ENCODE measurements around the gene NSRP1. TPM values are rescaled to one million over a fixed set of nuclear protein-coding genes. Genes with fewer than 3 reads are reported as not detected.

NSRP1 gene
- total and polyA plus RNA-seq, 2 of the 8 experiments (the other 6 are each of a cell fraction or from before 2014, with no cell fraction given): 6.1 to 22.4 TPM

GRCh38 chr17:30225112-30225511, 108.5 kb downstream of the NSRP1 start:
- Histone ChIP-seq H4K5ac (ENCODE audit: insufficient read length, low read depth, low read length) (no peak overlapping the region), H3K27me3 (replicated peaks in 1 of 4; ENCODE audit: control insufficient read depth in 3 of 4, extremely low read depth in 1 of 4, insufficient read depth in 3 of 4, low read length in 3 of 4) (no peaks in the 10 kb centered on the region), H2BK15ac (ENCODE audit: low read length) (no peak overlapping the region), H3K79me1 (ENCODE audit: low read depth, low read length) (no peaks in the 10 kb centered on the region), H3K4me2 (ENCODE audit: insufficient read depth in 1 of 2, low read depth in 2 of 2, low read length in 2 of 2) (no peak overlapping the region), H4K20me1 (replicated peaks in 1 of 2; ENCODE audit: control insufficient read depth in 1 of 2, insufficient read depth in 2 of 2, low read length in 2 of 2) (no peaks in the 10 kb centered on the region), H3K9ac (replicated peaks in 1 of 4; ENCODE audit: extremely low read depth in 1 of 4, low read depth in 3 of 4, low read length in 3 of 4) (no peak overlapping the region), H2BK5ac (ENCODE audit: low read depth, low read length) (no peak overlapping the region), H3K23me2 (ENCODE audit: low read depth, low read length) (no peaks in the 10 kb centered on the region), H3K79me2 (ENCODE audit: control insufficient read depth in 1 of 2, insufficient read depth in 2 of 2, low read length in 2 of 2) (no peaks in the 10 kb centered on the region), H3K4ac (replicated peaks; ENCODE audit: insufficient read length, low read depth, low read length) (no peak overlapping the region), H3K36me3 (ENCODE audit: control insufficient read depth in 2 of 4, insufficient read depth in 4 of 4, low read length in 3 of 4) (no peaks in the 10 kb centered on the region), H3K9me3 (ENCODE audit: insufficient read depth in 2 of 2, low read depth in 1 of 2, low read length in 1 of 2) (no peaks in the 10 kb centered on the region), H3K23ac (ENCODE audit: insufficient read length) (no peak overlapping the region), H3K4me3 (ENCODE audit: extremely low read depth in 1 of 4, insufficient read depth in 2 of 4, low read depth in 3 of 4, low read length in 4 of 4) (no peak overlapping the region), H2AFZ (ENCODE audit: low read length) (0 out of 2 replicates have a peak overlapping the region, but pooled peaks have one; percentile 64), H2BK12ac (ENCODE audit: low read depth, low read length) (no peak overlapping the region), H2AK5ac (ENCODE audit: low read depth, low read length) (no peak overlapping the region), H3K18ac (ENCODE audit: extremely low read depth, low read length) (no peak overlapping the region), H3K4me1 (replicated peaks in 1 of 4; ENCODE audit: control insufficient read depth in 3 of 4, insufficient read depth in 4 of 4, low read length in 3 of 4) (peaks cover 0 to 2% (median 0%) of the 10 kb centered on the region in 4 experiments; a peak in 2 of 7 replicates), H3K56ac (replicated peaks; ENCODE audit: insufficient read length, low read depth, low read length) (no peak overlapping the region), H4K91ac (replicated peaks; ENCODE audit: insufficient read length, low read length) (no peak overlapping the region), H4K8ac (ENCODE audit: extremely low read depth, insufficient read depth, low read length) (no peak overlapping the region), H3K27ac (ENCODE audit: low read depth, low read length) (no peak overlapping the region), H3K14ac (ENCODE audit: insufficient read length) (no peak overlapping the region), H2BK20ac (ENCODE audit: low read length) (no peak overlapping the region), H2BK120ac (replicated peaks; ENCODE audit: low read depth, low read length) (no peak overlapping the region)
- no peak for DNase-seq (ENCODE audit: low read depth in 1 of 2, low spot score in 2 of 2)
- FAIRE-seq: no peak
- TF ChIP-seq KDM1A (IDR thresholded peaks at IDR 0.05; ENCODE audit: borderline replicate concordance, low read length) (no peak), PHF8 (conservative IDR thresholded peaks at IDR 0.05; ENCODE audit: low read depth, low read length) (no peak), HDAC6 (IDR thresholded peaks at IDR 0.05; ENCODE audit: low read depth, low read length) (no peak), SIX5 (IDR thresholded peaks at IDR 0.05; ENCODE audit: low read depth, low read length) (no peak), SP2 (IDR thresholded peaks at IDR 0.05; ENCODE audit: low read length) (no peak), BACH1 (IDR thresholded peaks at IDR 0.05; ENCODE audit: low read length) (no peak), CHD2 (IDR thresholded peaks at IDR 0.05; ENCODE audit: low read length) (no peak), SUZ12 (IDR thresholded peaks at IDR 0.05; ENCODE audit: low read length) (no peak), SIN3A (conservative IDR thresholded peaks at IDR 0.05 in 1 of 2, IDR thresholded peaks at IDR 0.05 in 1 of 2; ENCODE audit: low read depth in 1 of 2, low read length in 2 of 2) (no peak), POLR2AphosphoS5 (IDR thresholded peaks at IDR 0.05; ENCODE audit: low read depth, low read length) (no peak), ZNF274 (IDR thresholded peaks at IDR 0.05; ENCODE audit: borderline replicate concordance, extremely low read depth, low read length) (no peak), CBX8 (IDR thresholded peaks at IDR 0.05; ENCODE audit: borderline replicate concordance, low read depth, low read length) (no peak), MAX (IDR thresholded peaks at IDR 0.05) (no peak)
- POLR2A ChIA-PET (ENCODE audit: partially characterized antibody): interaction anchor here (0.7 to 1.5 kb wide), 5 partner anchors 9 to 121 kb away, joined by 3 to 5 read pairs (median 4); no protein-coding TSS in a partner anchor
- CTCF ChIA-PET (ENCODE audit: partially characterized antibody): interaction anchor here (1.1 to 1.8 kb wide), 3 partner anchors 11 to 52 kb away, joined by 3 to 9 read pairs (median 6); no protein-coding TSS in a partner anchor
- WGBS, 2 experiments (ENCODE audit: extremely low coverage in 1 of 2, insufficient coverage in 1 of 2, insufficient read length in 1 of 2, insufficient replicate concordance in 2 of 2, low coverage in 1 of 2, low lambda C conversion rate in 2 of 2, missing lambda C conversion rate in 1 of 2): 92% methylated on average over 3 of the region's 3 CpGs; no CpG with 5 or more reads in 1 of the 2 experiments
